ENCODE data around the gene SDC3.
A peak's percentile ranks its signal among the peaks of the same experiment; 100 is the strongest.

Gene SDC3

GRCh38 chr1:30851286-30851685, 57.3 kb downstream of the SDC3 start:
- 96 to 98% methylated on average over 1 of the region's 1 CpG for WGBS, 2 experiments
- Histone ChIP-seq H3K36me3 (ENCODE audit: control insufficient read depth, insufficient read depth, low read length) (no peaks in the 10 kb centered on the region), H3K9me3 (ENCODE audit: control insufficient read depth, low read length) (no peaks in the 10 kb centered on the region), H3K27ac (ENCODE audit: insufficient read depth, low read depth, low read length, poor library complexity, severe bottlenecking) (no peak overlapping the region), H3K27me3 (ENCODE audit: control insufficient read depth, insufficient read depth, low read length, poor library complexity, severe bottlenecking) (no peaks in the 10 kb centered on the region), H3K4me3 (ENCODE audit: insufficient read depth, low read depth, low read length) (no peak overlapping the region), H3K4me1 (ENCODE audit: control insufficient read depth, insufficient read depth, low read length) (peaks cover 20% of the 10 kb centered on the region)

- H3K27ac ChIP-seq (ENCODE audit: insufficient read depth, low read depth, low read length, poor library complexity, severe bottlenecking): no peak overlapping the region
- WGBS, 2 experiments: 96 to 97% methylated on average over 2 of the region's 2 CpGs
- no peaks in the 10 kb centered on the region for H3K9me3 ChIP-seq (ENCODE audit: control insufficient read depth, low read length)
- H3K27me3 ChIP-seq (ENCODE audit: control insufficient read depth, insufficient read depth, low read length, poor library complexity, severe bottlenecking): no peaks in the 10 kb centered on the region
- no peak overlapping the region for H3K4me3 ChIP-seq (ENCODE audit: insufficient read depth, low read depth, low read length)
- H3K4me1 ChIP-seq (ENCODE audit: control insufficient read depth, insufficient read depth, low read length): peaks cover 22% of the 10 kb centered on the region
- H3K36me3 ChIP-seq (ENCODE audit: control insufficient read depth, insufficient read depth, low read length): no peaks in the 10 kb centered on the region
Observed at GRCh38 chr1:30850607-30851006, 58.0 kb downstream of the SDC3 start.

- Histone ChIP-seq H3K36me3 (ENCODE audit: control insufficient read depth, insufficient read depth, low read length) (no peaks in the 10 kb centered on the region), H3K27ac (ENCODE audit: insufficient read depth, low read depth, low read length, poor library complexity, severe bottlenecking) (no peak overlapping the region), H3K9me3 (ENCODE audit: control insufficient read depth, low read length) (no peaks in the 10 kb centered on the region), H3K27me3 (ENCODE audit: control insufficient read depth, insufficient read depth, low read length, poor library complexity, severe bottlenecking) (no peaks in the 10 kb centered on the region), H3K4me1 (ENCODE audit: control insufficient read depth, insufficient read depth, low read length) (peaks cover 33% of the 10 kb centered on the region), H3K4me3 (ENCODE audit: insufficient read depth, low read depth, low read length) (no peak overlapping the region)
- 95% methylated on average over 5 of the region's 5 CpGs for WGBS, 2 experiments
Observed at GRCh38 chr1:30848130-30848529, 60.4 kb downstream of the SDC3 start.

- Histone ChIP-seq H3K9me3 (ENCODE audit: control insufficient read depth, low read length) (no peaks in the 10 kb centered on the region), H3K27me3 (ENCODE audit: control insufficient read depth, insufficient read depth, low read length, poor library complexity, severe bottlenecking) (no peaks in the 10 kb centered on the region), H3K27ac (ENCODE audit: insufficient read depth, low read depth, low read length, poor library complexity, severe bottlenecking) (no peak overlapping the region), H3K4me3 (ENCODE audit: insufficient read depth, low read depth, low read length) (no peak overlapping the region), H3K36me3 (ENCODE audit: control insufficient read depth, insufficient read depth, low read length) (no peaks in the 10 kb centered on the region), H3K4me1 (ENCODE audit: control insufficient read depth, insufficient read depth, low read length) (peaks cover 28% of the 10 kb centered on the region)
- WGBS, 2 experiments: 43 to 45% methylated on average over 16 of the region's 17 CpGs
Observed at GRCh38 chr1:30847358-30847972, 61.1 kb downstream of the SDC3 start.

GRCh38 chr1:30846587-30846986, 62.0 kb downstream of the SDC3 start:
- Histone ChIP-seq H3K4me1 (ENCODE audit: control insufficient read depth, insufficient read depth, low read length) (peaks cover 31% of the 10 kb centered on the region), H3K36me3 (ENCODE audit: control insufficient read depth, insufficient read depth, low read length) (no peaks in the 10 kb centered on the region), H3K27ac (ENCODE audit: insufficient read depth, low read depth, low read length, poor library complexity, severe bottlenecking) (no peak overlapping the region), H3K27me3 (ENCODE audit: control insufficient read depth, insufficient read depth, low read length, poor library complexity, severe bottlenecking) (no peaks in the 10 kb centered on the region), H3K9me3 (ENCODE audit: control insufficient read depth, low read length) (no peaks in the 10 kb centered on the region), H3K4me3 (ENCODE audit: insufficient read depth, low read depth, low read length) (no peak overlapping the region)
- 96 to 98% methylated on average over 6 of the region's 6 CpGs for WGBS, 2 experiments

GRCh38 chr1:30845904-30846290, 62.7 kb downstream of the SDC3 start:
- Histone ChIP-seq H3K9me3 (ENCODE audit: control insufficient read depth, low read length) (no peaks in the 10 kb centered on the region), H3K36me3 (ENCODE audit: control insufficient read depth, insufficient read depth, low read length) (no peaks in the 10 kb centered on the region), H3K4me3 (ENCODE audit: insufficient read depth, low read depth, low read length) (no peak overlapping the region), H3K27ac (ENCODE audit: insufficient read depth, low read depth, low read length, poor library complexity, severe bottlenecking) (no peak overlapping the region), H3K4me1 (ENCODE audit: control insufficient read depth, insufficient read depth, low read length) (peaks cover 37% of the 10 kb centered on the region), H3K27me3 (ENCODE audit: control insufficient read depth, insufficient read depth, low read length, poor library complexity, severe bottlenecking) (no peaks in the 10 kb centered on the region)
- 73 to 74% methylated on average over 7 of the region's 7 CpGs for WGBS, 2 experiments

- H3K4me1 ChIP-seq (ENCODE audit: control insufficient read depth, insufficient read depth, low read length): peaks cover 43% of the 10 kb centered on the region
- no peak overlapping the region for H3K4me3 ChIP-seq (ENCODE audit: insufficient read depth, low read depth, low read length)
- no peaks in the 10 kb centered on the region for H3K9me3 ChIP-seq (ENCODE audit: control insufficient read depth, low read length)
- no peak overlapping the region for H3K27ac ChIP-seq (ENCODE audit: insufficient read depth, low read depth, low read length, poor library complexity, severe bottlenecking)
- H3K27me3 ChIP-seq (ENCODE audit: control insufficient read depth, insufficient read depth, low read length, poor library complexity, severe bottlenecking): no peaks in the 10 kb centered on the region
- H3K36me3 ChIP-seq (ENCODE audit: control insufficient read depth, insufficient read depth, low read length): no peaks in the 10 kb centered on the region
- 78 to 79% methylated on average over 10 of the region's 10 CpGs for WGBS, 2 experiments
Observed at GRCh38 chr1:30845237-30845903, 63.2 kb downstream of the SDC3 start.

GRCh38 chr1:30844631-30845030, 63.9 kb downstream of the SDC3 start:
- no peaks in the 10 kb centered on the region for H3K9me3 ChIP-seq (ENCODE audit: control insufficient read depth, low read length)
- no peaks in the 10 kb centered on the region for H3K36me3 ChIP-seq (ENCODE audit: control insufficient read depth, insufficient read depth, low read length)
- H3K27ac ChIP-seq (ENCODE audit: insufficient read depth, low read depth, low read length, poor library complexity, severe bottlenecking): peak overlapping the region; percentile 1
- H3K27me3 ChIP-seq (ENCODE audit: control insufficient read depth, insufficient read depth, low read length, poor library complexity, severe bottlenecking): no peaks in the 10 kb centered on the region
- peaks cover 43% of the 10 kb centered on the region for H3K4me1 ChIP-seq (ENCODE audit: control insufficient read depth, insufficient read depth, low read length)
- WGBS, 2 experiments: 8 to 12% methylated on average over 5 of the region's 5 CpGs
- H3K4me3 ChIP-seq (ENCODE audit: insufficient read depth, low read depth, low read length): no peak overlapping the region

GRCh38 chr1:30842697-30843354, 65.7 kb downstream of the SDC3 start:
- Histone ChIP-seq H3K4me1 (ENCODE audit: control insufficient read depth, insufficient read depth, low read length) (peaks cover 43% of the 10 kb centered on the region), H3K9me3 (ENCODE audit: control insufficient read depth, low read length) (no peaks in the 10 kb centered on the region), H3K27me3 (ENCODE audit: control insufficient read depth, insufficient read depth, low read length, poor library complexity, severe bottlenecking) (no peaks in the 10 kb centered on the region), H3K27ac (ENCODE audit: insufficient read depth, low read depth, low read length, poor library complexity, severe bottlenecking) (no peak overlapping the region), H3K36me3 (ENCODE audit: control insufficient read depth, insufficient read depth, low read length) (no peaks in the 10 kb centered on the region), H3K4me3 (ENCODE audit: insufficient read depth, low read depth, low read length) (no peak overlapping the region)
- WGBS, 2 experiments: 75 to 89% methylated on average over 6 to 7 of the region's 7 CpGs

- Histone ChIP-seq H3K27me3 (ENCODE audit: control insufficient read depth, insufficient read depth, low read length, poor library complexity, severe bottlenecking) (no peaks in the 10 kb centered on the region), H3K4me1 (ENCODE audit: control insufficient read depth, insufficient read depth, low read length) (peaks cover 34% of the 10 kb centered on the region), H3K4me3 (ENCODE audit: insufficient read depth, low read depth, low read length) (no peak overlapping the region), H3K27ac (ENCODE audit: insufficient read depth, low read depth, low read length, poor library complexity, severe bottlenecking) (no peak overlapping the region), H3K9me3 (ENCODE audit: control insufficient read depth, low read length) (no peaks in the 10 kb centered on the region), H3K36me3 (ENCODE audit: control insufficient read depth, insufficient read depth, low read length) (no peaks in the 10 kb centered on the region)
- 43 to 44% methylated on average over 10 of the region's 10 CpGs for WGBS, 2 experiments
Observed at GRCh38 chr1:30840904-30841598, 67.5 kb downstream of the SDC3 start.

Measured in ectodermal cell (in vitro differentiated cells).